Neuronal stem cell (in vitro differentiated cells): ENCODE measurements around the gene CUX1.

ENCODE experiments used
- DNase-seq: peaks from one replicate; pipeline ENCODE4 v3.0.0-alpha.2; 2013; ENCODE audit warnings: low spot score
- H2AFZ ChIP-seq: one replicate; pipeline ENCODE4 v1.6.1; 2013; ENCODE audit warnings: mild to moderate bottlenecking, low read length, inconsistent platforms
- H2AK5ac ChIP-seq: 2 replicates; pipeline ENCODE4 v1.6.1; 2013; ENCODE audit warnings: low read depth, mild to moderate bottlenecking, inconsistent platforms, low read length, moderate library complexity, mixed read lengths
- H2BK120ac ChIP-seq: 2 replicates; pipeline ENCODE4 v1.6.1; 2013; ENCODE audit warnings: low read depth, mild to moderate bottlenecking, inconsistent platforms, low read length, moderate library complexity, mixed read lengths
- H2BK12ac ChIP-seq: one replicate; pipeline ENCODE4 v1.6.1; 2013; ENCODE audit warnings: low read length, inconsistent platforms
- H2BK15ac ChIP-seq: 2 replicates; pipeline ENCODE4 v1.6.1; 2013; ENCODE audit warnings: mild to moderate bottlenecking, low read length, inconsistent platforms, mixed read lengths
- H2BK5ac ChIP-seq: one replicate; pipeline ENCODE4 v1.6.1; 2013; ENCODE audit warnings: inconsistent platforms, mild to moderate bottlenecking, low read length, moderate library complexity
- H3K14ac ChIP-seq: one replicate; pipeline ENCODE4 v1.6.1; 2013; ENCODE audit warnings: low read length, inconsistent platforms
- H3K18ac ChIP-seq: 2 replicates; pipeline ENCODE4 v1.6.1; 2013; ENCODE audit warnings: low read length, inconsistent platforms
- H3K23ac ChIP-seq: 2 replicates; pipeline ENCODE4 v1.6.1; 2013; ENCODE audit warnings: low read depth, mild to moderate bottlenecking, mixed read lengths, low read length, inconsistent platforms; ENCODE audit not compliant: poor library complexity
- H3K27ac ChIP-seq: replicated peaks from 3 replicates; pipeline ENCODE4 v1.5.1; 2013; ENCODE audit warnings: low read length, inconsistent platforms
- H3K27me3 ChIP-seq, 3 experiments: 2 replicates each; pipeline ENCODE4 v1.6.1; 2013; ENCODE audit warnings: low read length in 3 of 3, mild to moderate bottlenecking in 2 of 3, inconsistent platforms in 1 of 3, low read depth in 1 of 3, mixed read lengths in 1 of 3, moderate library complexity in 1 of 3; ENCODE audit not compliant: control insufficient read depth in 3 of 3, insufficient read depth in 3 of 3
- H3K36me3 ChIP-seq, 2 donors: replicated peaks in 1 of 2; 2 replicates each; pipeline ENCODE4 v1.6.1; 2013; ENCODE audit warnings: low read length in 2 of 2; ENCODE audit not compliant: control insufficient read depth in 2 of 2, insufficient read depth in 2 of 2
- H3K4ac ChIP-seq: 2 replicates; pipeline ENCODE4 v1.6.1; 2013; ENCODE audit warnings: inconsistent platforms, mild to moderate bottlenecking, low read length, moderate library complexity
- H3K4me1 ChIP-seq, 2 donors: 1 replicate in 1 of 2; 2 replicates in 1 of 2; pipeline ENCODE4 v1.6.1; 2013; ENCODE audit warnings: low read length in 2 of 2, low read depth in 1 of 2; ENCODE audit not compliant: control insufficient read depth in 2 of 2, insufficient read depth in 1 of 2
- H3K4me2 ChIP-seq: one replicate; pipeline ENCODE4 v1.6.1; 2013; ENCODE audit warnings: mild to moderate bottlenecking, low read length, inconsistent platforms; ENCODE audit not compliant: insufficient read depth, poor library complexity, severe bottlenecking
- H3K4me3 ChIP-seq, 2 donors: 2 replicates each; pipeline ENCODE4 v1.5.1; 2013; ENCODE audit warnings: low read length in 2 of 2, mild to moderate bottlenecking in 2 of 2, inconsistent platforms in 1 of 2, moderate library complexity in 1 of 2
- H3K79me1 ChIP-seq: one replicate; pipeline ENCODE4 v1.6.1; 2013; ENCODE audit warnings: low read depth, mild to moderate bottlenecking, inconsistent platforms, low read length, moderate library complexity
- H3K9ac ChIP-seq: one replicate; pipeline ENCODE4 v1.6.1; 2013; ENCODE audit warnings: mild to moderate bottlenecking, low read depth, low read length, inconsistent platforms; ENCODE audit not compliant: poor library complexity
- H3K9me3 ChIP-seq, 2 donors: replicated peaks in 1 of 2; 2 replicates each; pipeline versions ENCODE3 to v1.6.1; 2013; ENCODE audit warnings: low read length in 2 of 2, mild to moderate bottlenecking in 2 of 2, inconsistent platforms in 1 of 2, low read depth in 1 of 2, mixed read lengths in 1 of 2, moderate library complexity in 1 of 2; ENCODE audit not compliant: control insufficient read depth in 2 of 2, insufficient read depth in 1 of 2
- H4K8ac ChIP-seq: one replicate; pipeline ENCODE4 v1.6.1; 2013; ENCODE audit warnings: low read depth, mild to moderate bottlenecking, inconsistent platforms, low read length, moderate library complexity
- H4K91ac ChIP-seq: one replicate; pipeline ENCODE4 v1.6.1; 2013; ENCODE audit warnings: low read length, low read depth, mild to moderate bottlenecking, inconsistent platforms; ENCODE audit not compliant: poor library complexity
- WGBS, 2 donors: extraction: QIAGEN DNeasy Blood & Tissue Kit; methylation state at CpG; one replicate each; pipeline ENCODE4 v1.1.7; 2013; ENCODE audit warnings: missing lambda C conversion rate in 2 of 2, mixed read lengths in 1 of 2; ENCODE audit not compliant: insufficient read length in 2 of 2, insufficient replicate concordance in 1 of 2; ENCODE audit errors: extremely low coverage in 2 of 2; 5-methylcytosine and 5-hydroxymethylcytosine counted together

CUX1 gene

GRCh38 chr7:101973130-101973529 lies 155.7 kb downstream of the CUX1 start:
- Histone ChIP-seq H2BK12ac (no peak overlapping the region), H2BK15ac (no peak overlapping the region), H3K9ac (no peak overlapping the region), H3K23ac (no peak overlapping the region), H3K27me3 (no peaks in the 10 kb centered on the region), H3K36me3 (no peaks in the 10 kb centered on the region), H3K9me3 (no peaks in the 10 kb centered on the region), H4K8ac (no peak overlapping the region), H3K4me2 (no peak overlapping the region), H3K27ac (no peak overlapping the region), H3K18ac (no peak overlapping the region), H3K4me1 (peaks cover 0 to 4% of the 10 kb centered on the region in 2 donors), H2BK5ac (no peak overlapping the region), H3K79me1 (peaks cover 7% of the 10 kb centered on the region), H3K4me3 (no peak overlapping the region), H4K91ac (no peak overlapping the region), H2AFZ (no peak overlapping the region), H2BK120ac (no peak overlapping the region), H3K14ac (no peak overlapping the region), H2AK5ac (no peak overlapping the region), H3K4ac (no peak overlapping the region)
- no peak for DNase-seq
- no CpG with 5 or more reads among the region's 8 CpGs for WGBS, 2 donors

GRCh38 chr7:101974393-101974792 lies 157.0 kb downstream of the CUX1 start:
- DNase-seq = no peak
- H3K4me3 ChIP-seq = no peak overlapping the region
- no peak overlapping the region for H3K4ac ChIP-seq
- no peak overlapping the region for H3K27ac ChIP-seq
- H3K79me1 ChIP-seq = peaks cover 14% of the 10 kb centered on the region
- H2BK12ac ChIP-seq = no peak overlapping the region
- WGBS, 2 donors = no CpG with 5 or more reads among the region's 6 CpGs
- peaks cover 0 to 4% of the 10 kb centered on the region in 2 donors for H3K4me1 ChIP-seq
- H3K36me3 ChIP-seq = no peaks in the 10 kb centered on the region
- no peak overlapping the region for H2AK5ac ChIP-seq
- H3K9me3 ChIP-seq = no peaks in the 10 kb centered on the region
- H4K8ac ChIP-seq = no peak overlapping the region
- no peak overlapping the region for H3K4me2 ChIP-seq
- no peak overlapping the region for H3K18ac ChIP-seq
- H3K23ac ChIP-seq = no peak overlapping the region
- H2BK5ac ChIP-seq = no peak overlapping the region
- H2AFZ ChIP-seq = no peak overlapping the region
- no peak overlapping the region for H3K14ac ChIP-seq
- no peak overlapping the region for H3K9ac ChIP-seq
- no peak overlapping the region for H2BK15ac ChIP-seq
- H4K91ac ChIP-seq = no peak overlapping the region
- H3K27me3 ChIP-seq = no peaks in the 10 kb centered on the region
- H2BK120ac ChIP-seq = no peak overlapping the region

- H3K4me3 ChIP-seq = no peak overlapping the region
- H3K4ac ChIP-seq = no peak overlapping the region
- no peak for DNase-seq
- H2BK120ac ChIP-seq = no peak overlapping the region
- H3K23ac ChIP-seq = no peak overlapping the region
- H3K4me2 ChIP-seq = no peak overlapping the region
- H3K27me3 ChIP-seq = no peaks in the 10 kb centered on the region
- peaks cover 14% of the 10 kb centered on the region for H3K79me1 ChIP-seq
- no peak overlapping the region for H4K91ac ChIP-seq
- H3K4me1 ChIP-seq = peaks cover 0 to 4% of the 10 kb centered on the region in 2 donors
- no peak overlapping the region for H3K27ac ChIP-seq
- H2AK5ac ChIP-seq = no peak overlapping the region
- no peak overlapping the region for H2BK5ac ChIP-seq
- no peak overlapping the region for H3K14ac ChIP-seq
- H3K36me3 ChIP-seq = no peaks in the 10 kb centered on the region
- no peak overlapping the region for H3K18ac ChIP-seq
- WGBS, 2 donors = no CpG with 5 or more reads among the region's 7 CpGs
- no peak overlapping the region for H3K9ac ChIP-seq
- H2AFZ ChIP-seq = no peak overlapping the region
- no peaks in the 10 kb centered on the region for H3K9me3 ChIP-seq
- H2BK15ac ChIP-seq = no peak overlapping the region
- H2BK12ac ChIP-seq = no peak overlapping the region
- no peak overlapping the region for H4K8ac ChIP-seq
Observed at GRCh38 chr7:101975046-101975445, 157.6 kb downstream of the CUX1 start.

GRCh38 chr7:101976411-101976810 lies 159.0 kb downstream of the CUX1 start:
- Histone ChIP-seq H3K9me3 (no peaks in the 10 kb centered on the region), H4K91ac (no peak overlapping the region), H3K4me2 (no peak overlapping the region), H3K27ac (no peak overlapping the region), H3K4me3 (no peak overlapping the region), H3K79me1 (peaks cover 13% of the 10 kb centered on the region), H2BK5ac (no peak overlapping the region), H3K18ac (no peak overlapping the region), H2AFZ (no peak overlapping the region), H2AK5ac (no peak overlapping the region), H3K4me1 (peaks cover 0 to 4% of the 10 kb centered on the region in 2 donors), H3K9ac (no peak overlapping the region), H2BK15ac (no peak overlapping the region), H3K14ac (no peak overlapping the region), H2BK12ac (no peak overlapping the region), H4K8ac (no peak overlapping the region), H3K36me3 (no peaks in the 10 kb centered on the region), H3K23ac (no peak overlapping the region), H2BK120ac (no peak overlapping the region), H3K27me3 (no peaks in the 10 kb centered on the region), H3K4ac (no peak overlapping the region)
- WGBS, 2 donors = no CpG with 5 or more reads among the region's 5 CpGs
- no peak for DNase-seq
